Pulmonary artery endothelial cell (primary cell): Measurements from ENCODE around the gene LGR4. TPM values are rescaled to one million over a fixed set of nuclear protein-coding genes. Genes with fewer than 3 reads are reported as not detected.

Experiments used
- DNase-seq: peaks from one replicate; pipeline ENCODE4 v3.0.0-alpha.2; 2011; ENCODE audit warnings: low read depth, low spot score
- total RNA-seq: library from RNA; depleted of rRNA; stranded (reverse); fragments of >200 nt; gene quantifications from 2 replicates; pipeline ENCODE4 v1.2.3, GENCODE V29; 2014

The LGR4 gene
- total RNA-seq, 1 donor from 2014 or later, result 9.0 TPM

- DNase-seq, result no peak
These were observed 68.2 kb downstream of the LGR4 start for GRCh38 chr11:27404427-27404826.

DNA sequence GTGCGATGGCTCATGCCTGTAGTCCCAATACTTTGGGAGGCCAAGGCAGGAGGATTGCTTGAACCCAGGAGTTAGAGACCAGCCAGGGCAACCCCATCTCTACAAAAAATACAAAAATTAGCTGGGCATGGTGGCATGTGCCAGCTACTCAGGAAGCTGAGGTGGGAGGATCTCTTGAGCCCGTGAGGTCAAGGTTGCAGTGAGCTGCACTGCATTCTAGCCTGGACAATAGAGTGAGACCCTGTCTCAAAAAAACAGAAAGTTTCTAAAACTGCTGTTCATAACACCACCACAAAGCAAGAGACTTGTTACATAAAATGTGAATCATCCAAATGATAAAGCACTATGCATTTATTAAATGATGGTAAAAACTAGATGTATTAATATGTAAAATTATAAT is 69.4 kb downstream of the LGR4 start:
- no peak for DNase-seq

GRCh38 chr11:27402450-27402849 is 70.1 kb downstream of the LGR4 start:
- no peak for DNase-seq

DNA sequence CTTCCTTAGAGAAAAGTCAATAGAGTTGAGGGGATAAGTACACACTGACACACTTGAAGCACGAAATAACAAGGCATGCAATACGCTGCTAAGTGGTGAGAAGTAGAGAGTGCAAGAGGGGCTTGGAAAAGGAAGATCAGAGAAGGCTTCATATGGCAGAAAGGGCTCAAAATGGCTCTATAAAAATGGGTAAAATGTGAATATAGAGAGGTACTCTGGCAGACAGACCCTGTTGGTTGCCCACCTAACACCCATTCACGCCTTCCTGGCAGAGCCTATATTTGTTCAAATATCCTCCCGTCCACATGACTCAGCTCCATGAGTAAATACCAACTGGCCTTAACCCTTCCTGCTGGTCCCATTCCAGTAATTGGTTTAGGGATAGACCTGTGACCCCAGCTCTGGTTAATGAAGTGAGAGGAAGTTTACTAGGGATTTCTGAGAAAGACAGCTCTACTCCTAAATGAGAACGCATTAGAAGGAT is 70.7 kb downstream of the LGR4 start:
- DNase-seq, result no peak

DNA sequence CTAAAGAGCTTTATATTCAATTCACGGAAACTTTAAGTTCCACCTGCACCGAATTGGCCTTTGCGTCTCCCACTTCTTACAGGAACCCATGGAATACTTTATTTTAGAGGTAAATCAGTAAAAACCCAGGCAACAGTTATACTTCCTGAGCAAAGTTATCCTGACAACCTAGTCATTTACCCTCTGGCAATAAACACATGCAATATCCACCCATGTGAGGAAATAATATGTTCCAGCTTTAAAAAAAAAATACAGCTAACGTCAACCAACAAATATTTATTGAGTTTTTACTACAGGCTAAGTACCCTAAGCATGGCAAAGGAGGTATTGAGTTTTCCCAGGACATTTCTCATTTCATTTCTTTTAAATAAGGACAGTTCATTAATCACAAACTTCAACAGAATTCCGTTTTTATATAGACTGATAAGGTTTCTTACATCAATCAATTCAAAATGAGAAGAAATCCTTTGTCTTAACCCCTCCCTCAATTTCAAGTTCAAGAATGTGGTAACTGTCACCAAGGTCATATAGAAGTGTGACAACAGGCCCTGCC is 71.2 kb downstream of the LGR4 start:
- DNase-seq, result no peak

GRCh38 chr11:27398400-27398770 is 74.2 kb downstream of the LGR4 start:
- DNase-seq, result no peak

GRCh38 chr11:27397624-27398399 is 74.8 kb downstream of the LGR4 start:
- no peak for DNase-seq

- DNase-seq, result no peak
These were observed 76.2 kb downstream of the LGR4 start for GRCh38 chr11:27396259-27396839.

GRCh38 chr11:27395556-27396258 is 76.9 kb downstream of the LGR4 start:
- DNase-seq, result no peak

- DNase-seq, result no peak
These were observed 77.8 kb downstream of the LGR4 start for GRCh38 chr11:27394781-27395228.

DNA sequence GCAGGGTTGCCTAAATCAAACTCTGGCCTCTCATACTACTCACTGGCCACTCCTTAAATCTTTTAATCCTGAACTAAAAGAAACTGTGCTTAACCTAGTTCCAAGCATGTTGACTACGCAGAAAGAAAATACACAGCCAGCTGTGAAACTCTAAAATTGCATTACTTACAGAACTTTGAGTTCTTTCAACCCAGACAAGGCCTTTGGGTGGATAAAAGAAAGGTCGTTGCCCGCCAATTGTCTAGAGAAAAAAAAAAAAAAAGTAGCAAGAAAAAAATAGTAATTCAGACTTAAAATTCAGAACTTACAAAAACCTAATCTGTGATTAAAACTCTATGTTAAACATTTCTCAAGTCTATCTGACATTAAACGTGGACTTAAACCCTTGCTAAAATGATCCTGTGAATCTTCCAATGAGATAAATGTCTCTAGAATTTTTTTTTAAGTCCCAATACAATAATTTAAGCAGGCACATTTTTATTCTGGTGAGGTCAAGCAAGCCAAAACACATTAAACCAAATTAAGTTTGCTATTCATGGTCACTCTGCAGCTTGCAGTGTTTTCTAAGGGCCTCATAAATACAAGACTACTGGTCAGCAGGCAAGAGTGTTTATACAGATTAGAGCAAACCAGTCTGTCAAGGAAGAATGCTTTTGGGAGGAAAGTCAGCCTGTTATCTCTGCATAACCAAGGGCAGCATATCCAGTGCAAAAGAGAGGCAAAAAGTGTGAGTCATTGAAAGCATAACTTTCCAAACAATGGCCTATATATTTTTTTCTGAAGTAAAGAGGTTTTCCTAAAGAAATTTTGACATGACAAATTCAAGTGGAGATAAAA is 80.1 kb downstream of the LGR4 start:
- peak; percentile 67 for DNase-seq

DNA sequence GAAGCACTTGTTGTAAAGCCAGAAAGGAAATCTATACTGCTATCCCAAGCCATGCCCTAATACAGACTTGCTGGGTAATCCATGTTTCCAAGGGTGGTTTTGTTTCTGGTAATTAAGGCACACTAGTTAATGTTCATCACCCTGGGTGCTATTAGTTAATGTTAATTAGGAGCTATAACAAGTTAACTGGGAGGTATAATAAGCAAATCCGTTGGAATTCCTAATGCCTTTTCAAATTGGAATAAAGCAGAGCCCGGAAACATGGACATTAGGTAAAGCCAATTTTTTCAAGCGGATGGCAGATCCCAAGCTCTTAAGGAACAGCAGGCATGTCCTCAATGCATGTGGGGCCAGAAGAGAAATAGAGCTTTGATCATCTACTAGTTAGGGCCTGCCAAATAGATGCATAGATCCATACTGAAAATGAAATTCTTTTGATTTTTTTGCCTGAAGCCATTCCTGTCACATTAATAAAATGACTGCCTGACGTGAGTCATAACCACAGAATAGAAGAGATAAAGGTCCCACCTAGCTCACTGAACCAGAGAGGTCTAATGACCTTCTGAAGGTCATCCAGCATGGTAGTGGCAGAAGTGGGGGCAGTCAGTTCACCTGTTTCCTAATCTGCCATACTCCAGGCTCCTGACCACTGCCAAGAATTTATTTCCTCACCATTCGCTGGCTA is 81.1 kb downstream of the LGR4 start:
- DNase-seq, result no peak

GRCh38 chr11:27390318-27391295 is 82.0 kb downstream of the LGR4 start:
- no peak for DNase-seq

GRCh38 chr11:27388869-27389268 is 83.7 kb downstream of the LGR4 start:
- DNase-seq, result no peak

GRCh38 chr11:27388001-27388400 is 84.6 kb downstream of the LGR4 start:
- DNase-seq, result no peak

DNA sequence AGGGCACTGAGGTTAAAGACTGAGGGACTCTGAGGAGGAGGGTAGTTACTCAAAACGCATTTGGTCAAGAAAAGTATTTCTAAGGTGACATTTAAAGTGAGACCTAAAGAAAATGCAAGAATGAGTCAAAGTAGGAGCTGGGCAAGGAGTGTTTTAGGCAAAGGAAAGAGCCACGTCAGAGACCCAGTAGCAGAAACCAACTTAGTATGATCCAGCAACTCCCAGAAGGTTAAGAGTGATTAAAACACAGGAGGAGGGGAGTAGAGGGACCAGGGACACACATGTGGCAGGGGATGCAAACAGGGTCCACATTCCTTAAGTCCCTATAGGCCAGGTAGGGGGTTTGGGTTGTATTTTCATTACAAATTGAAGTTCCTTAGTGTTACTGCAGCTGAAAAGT is 85.2 kb downstream of the LGR4 start:
- no peak for DNase-seq

GRCh38 chr11:27386181-27386845 is 86.3 kb downstream of the LGR4 start:
- DNase-seq, result no peak

DNA sequence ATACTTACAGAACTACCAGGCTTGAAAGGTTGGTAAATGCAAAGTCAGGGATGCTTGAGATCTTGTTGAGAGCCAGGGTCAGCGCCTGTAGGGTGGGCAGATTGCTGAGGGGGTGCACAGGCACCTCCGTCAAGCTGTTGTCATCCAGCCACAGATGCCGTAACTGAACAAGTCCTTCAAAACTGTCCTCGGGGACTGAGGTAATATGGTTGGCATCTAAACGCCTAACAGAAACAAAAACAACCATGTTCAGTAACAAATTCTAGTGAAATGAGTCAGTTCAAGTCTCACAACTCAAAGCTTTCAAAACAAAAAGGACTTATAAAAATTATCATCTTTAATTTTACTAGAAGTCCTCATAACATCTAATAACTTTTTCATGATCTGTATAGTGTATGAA is 87.3 kb downstream of the LGR4 start:
- DNase-seq, result peak; percentile 29

DNA sequence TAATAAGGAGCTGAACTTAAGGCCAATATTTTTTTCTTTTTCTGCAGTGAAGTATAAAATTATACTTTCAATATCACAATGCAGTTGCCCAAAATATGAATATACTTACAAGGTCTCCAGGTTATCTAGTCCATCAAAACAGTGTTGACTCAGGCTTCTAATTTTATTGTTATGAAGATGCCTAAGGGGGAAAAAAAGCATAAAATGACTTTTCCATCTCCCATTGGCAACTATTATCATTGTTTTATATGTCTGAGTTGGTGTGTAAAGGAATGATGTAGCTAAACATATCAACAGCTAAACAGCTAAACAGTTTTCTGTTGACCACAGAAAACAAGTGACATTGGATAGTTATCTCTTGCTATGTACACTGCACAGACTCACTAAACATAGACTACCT is 88.4 kb downstream of the LGR4 start:
- DNase-seq, result no peak
